ENCODE results near the gene CHMP2B. TPM values are rescaled to one million over a fixed set of nuclear protein-coding genes. Genes with fewer than 3 reads are reported as not detected.
"Not testable (repeated sequence)": the region's sequence is repeated elsewhere in the genome, so short reads cannot be mapped to it uniquely, and the experiment has no call there.

CHMP2B gene
- total RNA-seq, 4 donors from 2014 or later: 30.7 to 46.9 (median 33.6) TPM

GRCh38 chr3:87298111-87298718 is 71.1 kb downstream of the CHMP2B start:
- H3K27ac ChIP-seq: no peak overlapping the region
- ATAC-seq (no peak), DNase-seq (no peak)
- no peaks in the 10 kb centered on the region for H3K9me3 ChIP-seq
- in situ Hi-C loops (cut with MboI; ENCODE audit: low sequenced_read_pairs in 4 of 4) (no loop called here), intact Hi-C loops (cut with DNase I; ENCODE audit: low total_unique reads) (no loop called here)
- H3K27me3 ChIP-seq: no peaks in the 10 kb centered on the region
- no peaks in the 10 kb centered on the region for H3K36me3 ChIP-seq
- TF ChIP-seq, protein P1, sequence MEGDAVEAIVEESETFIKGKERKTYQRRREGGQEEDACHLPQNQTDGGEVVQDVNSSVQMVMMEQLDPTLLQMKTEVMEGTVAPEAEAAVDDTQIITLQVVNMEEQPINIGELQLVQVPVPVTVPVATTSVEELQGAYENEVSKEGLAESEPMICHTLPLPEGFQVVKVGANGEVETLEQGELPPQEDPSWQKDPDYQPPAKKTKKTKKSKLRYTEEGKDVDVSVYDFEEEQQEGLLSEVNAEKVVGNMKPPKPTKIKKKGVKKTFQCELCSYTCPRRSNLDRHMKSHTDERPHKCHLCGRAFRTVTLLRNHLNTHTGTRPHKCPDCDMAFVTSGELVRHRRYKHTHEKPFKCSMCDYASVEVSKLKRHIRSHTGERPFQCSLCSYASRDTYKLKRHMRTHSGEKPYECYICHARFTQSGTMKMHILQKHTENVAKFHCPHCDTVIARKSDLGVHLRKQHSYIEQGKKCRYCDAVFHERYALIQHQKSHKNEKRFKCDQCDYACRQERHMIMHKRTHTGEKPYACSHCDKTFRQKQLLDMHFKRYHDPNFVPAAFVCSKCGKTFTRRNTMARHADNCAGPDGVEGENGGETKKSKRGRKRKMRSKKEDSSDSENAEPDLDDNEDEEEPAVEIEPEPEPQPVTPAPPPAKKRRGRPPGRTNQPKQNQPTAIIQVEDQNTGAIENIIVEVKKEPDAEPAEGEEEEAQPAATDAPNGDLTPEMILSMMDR (IDR thresholded peaks at IDR 0.05 in 4 of 5, conservative IDR thresholded peaks at IDR 0.05 in 1 of 5): peak in 3 of 5 experiments; percentile 12 to 63 (median 58)
- TF ChIP-seq POLR2A (IDR thresholded peaks at IDR 0.05): no peak
- H3K4me1 ChIP-seq: no peaks in the 10 kb centered on the region
- no peak overlapping the region for H3K4me3 ChIP-seq

- H3K4me3 ChIP-seq; intact Hi-C loops (cut with DNase I; ENCODE audit: low total_unique reads): not testable (repeated sequence)
Measured at GRCh38 chr3:87305031-87305430, 77.9 kb downstream of the CHMP2B start.

More at GRCh38 chr3:87305031-87305430, 77.9 kb downstream of the CHMP2B start:
- H3K9me3 ChIP-seq; H3K4me1 ChIP-seq; ATAC-seq; H3K27me3 ChIP-seq; H3K27ac ChIP-seq; DNase-seq; in situ Hi-C loops (cut with MboI; ENCODE audit: low sequenced_read_pairs in 4 of 4); H3K36me3 ChIP-seq: not testable (repeated sequence)

Small RNAs within 50 kb of the gene (microRNA-seq; reads per million reads assigned to microRNA genes)
- 0 reads per million in 2 donors for gene MIR4795 (ENCODE audit: borderline replicate concordance in 2 of 2)

Other genes starting within 250 kb of the CHMP2B start
- gene VGLL3, start 236.2 kb upstream of the CHMP2B start, total RNA-seq: 1 to 10 TPM; 3.5 to 9.5 (median 5.6) TPM
- not detected for gene POU1F1, start 49.3 kb downstream of the CHMP2B start, total RNA-seq